RWPE2 (cell line): ENCODE data around the gene MLST8.
"Not testable (repeated sequence)": the region's sequence is repeated elsewhere in the genome, so short reads cannot be mapped to it uniquely, and the experiment has no call there.

Experiments
- ATAC-seq: fragments of 200-7000 bp; cut with Tn5 transposase; 3 replicates; pipeline ENCODE4 v1.9.1; 2021; ENCODE audit warnings: low read depth
- DNase-seq: peaks from one replicate; pipeline ENCODE4 v3.0.0-alpha.2; 2020; ENCODE audit warnings: low spot score
- H3K27ac ChIP-seq: fragments of 450-650 bp; 2 replicates; pipeline ENCODE4 v1.5.1; 2017; ENCODE audit warnings: mild to moderate bottlenecking; ENCODE audit not compliant: poor library complexity, severe bottlenecking
- H3K27me3 ChIP-seq: fragments of 250-450 bp; sonication (Bioruptor Pico); 2 replicates; pipeline ENCODE4 v1.5.1; 2021; ENCODE audit warnings: mild to moderate bottlenecking, moderate library complexity; ENCODE audit not compliant: insufficient read depth, poor library complexity, severe bottlenecking
- H3K36me3 ChIP-seq: fragments of 250-450 bp; sonication (Bioruptor Pico); 2 replicates; pipeline ENCODE4 v1.5.1; 2020; ENCODE audit warnings: low read depth, mild to moderate bottlenecking, moderate library complexity
- H3K4me1 ChIP-seq: fragments of 250-450 bp; sonication (Bioruptor Pico); 2 replicates; pipeline ENCODE4 v1.5.1; 2021; ENCODE audit warnings: mild to moderate bottlenecking, moderate library complexity; ENCODE audit not compliant: insufficient read depth, poor library complexity, severe bottlenecking
- H3K4me3 ChIP-seq: fragments of 250-450 bp; sonication (Bioruptor Pico); 2 replicates; pipeline ENCODE4 v1.5.1; 2021; ENCODE audit warnings: mild to moderate bottlenecking, moderate library complexity; ENCODE audit not compliant: severe bottlenecking
- H3K9me3 ChIP-seq: fragments of 250-450 bp; sonication (Bioruptor Pico); 2 replicates; pipeline ENCODE4 v1.5.1; 2021; ENCODE audit warnings: mild to moderate bottlenecking, moderate library complexity; ENCODE audit not compliant: severe bottlenecking
- CTCF ChIP-seq: fragments of 450-650 bp; IDR thresholded peaks from one replicate; pipeline ENCODE4 v1.5.1; 2017; ENCODE audit warnings: mild to moderate bottlenecking, moderate library complexity; ENCODE audit not compliant: poor library complexity, severe bottlenecking

The MLST8 gene

GRCh38 chr16:2200313-2200712 lies 4.9 kb upstream of the MLST8 start:
- Histone ChIP-seq H3K27ac (no peak overlapping the region), H3K4me3 (no peak overlapping the region), H3K9me3 (no peaks in the 10 kb centered on the region), H3K4me1 (no peaks in the 10 kb centered on the region), H3K27me3 (peaks cover 6% of the 10 kb centered on the region), H3K36me3 (no peaks in the 10 kb centered on the region)
- TF ChIP-seq CTCF = no peak
- ATAC-seq (no peak), DNase-seq (no peak)

GRCh38 chr16:2203119-2203688 lies 2.0 kb upstream of the MLST8 start:
- not testable (repeated sequence) for H3K27me3 ChIP-seq, H3K4me3 ChIP-seq, H3K9me3 ChIP-seq, DNase-seq, ATAC-seq, H3K27ac ChIP-seq, H3K4me1 ChIP-seq
- H3K36me3 ChIP-seq = peaks cover 15% of the 10 kb centered on the region

GRCh38 chr16:2204416-2205103 lies 694 bp upstream of the MLST8 start:
- ATAC-seq (no peak), DNase-seq (no peak)
- H3K4me3 ChIP-seq = peak overlapping the region; percentile 91
- H3K27me3 ChIP-seq = no peaks in the 10 kb centered on the region
- no peak for TF ChIP-seq CTCF
- H3K4me1 ChIP-seq = no peaks in the 10 kb centered on the region
- H3K36me3 ChIP-seq = peaks cover 24% of the 10 kb centered on the region
- H3K27ac ChIP-seq = peak overlapping the region; percentile 68
- H3K9me3 ChIP-seq = no peaks in the 10 kb centered on the region

GRCh38 chr16:2205967-2206313 lies 686 bp downstream of the MLST8 start:
- Histone ChIP-seq H3K9me3 (no peaks in the 10 kb centered on the region), H3K36me3 (peaks cover 24% of the 10 kb centered on the region), H3K27me3 (no peaks in the 10 kb centered on the region), H3K27ac (peak overlapping the region; percentile 68), H3K4me3 (peak overlapping the region; percentile 91), H3K4me1 (no peaks in the 10 kb centered on the region)
- DNase-seq (peak; percentile 68), ATAC-seq (peak; percentile 20)
- TF ChIP-seq CTCF = no peak

GRCh38 chr16:2206420-2206779 lies 1.1 kb downstream of the MLST8 start:
- Histone ChIP-seq H3K4me1 (no peaks in the 10 kb centered on the region), H3K36me3 (peaks cover 24% of the 10 kb centered on the region), H3K27me3 (no peaks in the 10 kb centered on the region), H3K9me3 (no peaks in the 10 kb centered on the region), H3K27ac (peak overlapping the region; percentile 68), H3K4me3 (peak overlapping the region; percentile 91)
- ATAC-seq (no peak), DNase-seq (no peak)
- no peak for TF ChIP-seq CTCF
